ENCODE results near the gene ANO10. TPM values are rescaled to one million over a fixed set of nuclear protein-coding genes. Genes with fewer than 3 reads are reported as not detected.
"Not testable (repeated sequence)": the region's sequence is repeated elsewhere in the genome, so short reads cannot be mapped to it uniquely, and the experiment has no call there.

Gene ANO10
- total and polyA plus RNA-seq, 2 donors (not counting 3 experiments of a cell fraction or from before 2014, with no cell fraction given), result 28.4 to 45.8 TPM

- Histone ChIP-seq H3K79me2 (ENCODE audit: control insufficient read depth, insufficient read depth, low read length) (no peaks in the 10 kb centered on the region), H3K4me2 (ENCODE audit: insufficient read depth, low read length) (no peak overlapping the region), H3K27ac (ENCODE audit: insufficient read depth, low read depth, low read length) (no peak overlapping the region), H4K20me1 (replicated peaks; ENCODE audit: control insufficient read depth, extremely low read depth, insufficient read depth, low read length) (no peaks in the 10 kb centered on the region), H3K9me1 (replicated peaks; ENCODE audit: control insufficient read depth, extremely low read depth, insufficient read depth, low read length) (no peaks in the 10 kb centered on the region), H3K9ac (replicated peaks; ENCODE audit: extremely low read depth, insufficient read depth, low read length) (no peak overlapping the region), H3K36me3 (ENCODE audit: control insufficient read depth in 2 of 2, extremely low read depth in 1 of 2, insufficient read depth in 2 of 2, low read length in 2 of 2) (peaks cover 0 to 3% of the 10 kb centered on the region in 2 experiments), H3K4me1 (ENCODE audit: control insufficient read depth, extremely low read depth, insufficient read depth, low read length) (no peaks in the 10 kb centered on the region), H3K27me3 (ENCODE audit: control insufficient read depth in 2 of 2, insufficient read depth in 2 of 2, low read length in 2 of 2) (no peaks in the 10 kb centered on the region), H3K9me3 (replicated peaks; ENCODE audit: control insufficient read depth, insufficient read depth, low read length) (no peaks in the 10 kb centered on the region), H3K4me3 (replicated peaks in 1 of 3; ENCODE audit: insufficient read depth in 1 of 3, low read depth in 1 of 3, low read length in 3 of 3) (no peak overlapping the region), H2AFZ (ENCODE audit: low read depth, low read length) (no peak overlapping the region)
- no peak for TF ChIP-seq JUN (IDR thresholded peaks at IDR 0.05; ENCODE audit: borderline replicate concordance, insufficient read depth, insufficient read length, low read depth)
- TF ChIP-seq GATA2 (IDR thresholded peaks at IDR 0.05; ENCODE audit: insufficient read depth, insufficient read length, low read depth, low read length), result no peak
- no peak for TF ChIP-seq POLR2A (IDR thresholded peaks at IDR 0.05; ENCODE audit: low read depth, low read length)
- TF ChIP-seq MYC (IDR thresholded peaks at IDR 0.05; ENCODE audit: low read depth, low read length), result no peak
- TF ChIP-seq MAX (IDR thresholded peaks at IDR 0.05; ENCODE audit: insufficient read depth, insufficient read length), result no peak
- TF ChIP-seq EZH2 (IDR thresholded peaks at IDR 0.05; ENCODE audit: borderline replicate concordance, low read depth, low read length, severe bottlenecking), result no peak
- no peak for TF ChIP-seq POLR2AphosphoS5 (IDR thresholded peaks at IDR 0.05; ENCODE audit: insufficient read depth, low read depth, low read length)
- TF ChIP-seq CTCF (IDR thresholded peaks at IDR 0.05; ENCODE audit: extremely low read depth in 1 of 2, insufficient read depth in 1 of 2, low read depth in 1 of 2, low read length in 2 of 2), result no peak
- no peak for TF ChIP-seq FOS (IDR thresholded peaks at IDR 0.05; ENCODE audit: borderline replicate concordance, insufficient read depth, low read length)
- BruUV-seq (replicated peaks), result no TSS peak
- intact Hi-C loops (cut with micrococcal nuclease), result no loop called here
- POLR2A ChIA-PET, result interaction anchor here (0.6 kb wide), 1 partner anchor 85 kb away, joined by 3 read pairs; no protein-coding TSS in a partner anchor
- dilution Hi-C loops (cut with MboI; ENCODE audit: extremely low pct_ligation_motif_present, low sequenced_read_pairs), result no loop called here
- FAIRE-seq (no peak), DNase-seq (ENCODE audit: low read depth, low spot score) (no peak)
- CTCF ChIA-PET, result interaction anchor here (1.8 kb wide), 1 partner anchor 142 kb away, joined by 6 read pairs; no protein-coding TSS in a partner anchor
Observed at GRCh38 chr3:43361077-43361476, 260.7 kb downstream of the ANO10 start.

GRCh38 chr3:43356033-43356432 is 265.8 kb downstream of the ANO10 start:
- H3K27ac ChIP-seq (ENCODE audit: insufficient read depth, low read depth, low read length), result not testable (repeated sequence)

More at GRCh38 chr3:43356033-43356432, 265.8 kb downstream of the ANO10 start:
- H3K4me2 ChIP-seq (ENCODE audit: insufficient read depth, low read length); dilution Hi-C loops (cut with MboI; ENCODE audit: extremely low pct_ligation_motif_present, low sequenced_read_pairs); H3K9me1 ChIP-seq (replicated peaks; ENCODE audit: control insufficient read depth, extremely low read depth, insufficient read depth, low read length); H3K9ac ChIP-seq (replicated peaks; ENCODE audit: extremely low read depth, insufficient read depth, low read length); DNase-seq (ENCODE audit: low read depth, low spot score); H3K4me3 ChIP-seq (replicated peaks in 1 of 3; ENCODE audit: insufficient read depth in 1 of 3, low read depth in 1 of 3, low read length in 3 of 3); H3K4me1 ChIP-seq (ENCODE audit: control insufficient read depth, extremely low read depth, insufficient read depth, low read length); H3K27me3 ChIP-seq (ENCODE audit: control insufficient read depth in 2 of 2, insufficient read depth in 2 of 2, low read length in 2 of 2); H3K9me3 ChIP-seq (replicated peaks; ENCODE audit: control insufficient read depth, insufficient read depth, low read length); BruUV-seq (replicated peaks); FAIRE-seq; H4K20me1 ChIP-seq (replicated peaks; ENCODE audit: control insufficient read depth, extremely low read depth, insufficient read depth, low read length); H3K79me2 ChIP-seq (ENCODE audit: control insufficient read depth, insufficient read depth, low read length); H3K36me3 ChIP-seq (ENCODE audit: control insufficient read depth in 2 of 2, extremely low read depth in 1 of 2, insufficient read depth in 2 of 2, low read length in 2 of 2); H2AFZ ChIP-seq (ENCODE audit: low read depth, low read length): not testable (repeated sequence)
- POLR2A ChIA-PET, result interaction anchor here (0.5 kb wide), 1 partner anchor 82 kb away, joined by 3 read pairs; no protein-coding TSS in a partner anchor
- CTCF ChIA-PET, result interaction anchor here (1.2 to 5.6 kb wide), 4 partner anchors 33 to 194 kb away, joined by 3 to 29 read pairs (median 4); no protein-coding TSS in a partner anchor
- intact Hi-C loops (cut with micrococcal nuclease), result loop anchor here (5.0 kb wide), 1 partner anchor 194 kb away; no protein-coding TSS in a partner anchor
